ENCODE results near the gene MRPL49.

The MRPL49 gene

DNA sequence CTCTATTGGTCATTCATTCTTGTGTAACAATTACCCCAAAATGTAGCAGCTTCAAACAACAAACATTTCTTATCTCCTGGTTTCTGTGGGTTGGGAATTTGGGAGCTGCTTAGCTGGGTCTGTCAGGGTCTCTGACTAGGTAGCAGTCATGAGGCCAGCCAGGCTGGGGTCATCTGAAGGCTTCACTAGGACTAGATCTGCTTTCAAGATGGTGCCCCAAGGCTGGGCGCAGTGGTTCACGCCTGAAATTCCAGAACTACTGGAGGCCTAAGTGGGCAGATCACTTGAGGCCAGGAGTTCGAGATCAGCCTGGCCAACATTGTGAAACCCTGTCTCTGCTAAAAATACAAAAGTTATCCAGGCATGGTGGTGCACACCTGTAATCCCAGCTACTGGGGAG, 34.8 kb downstream of the MRPL49 start:
- no peaks in the 10 kb centered on the region for H3K9me3 ChIP-seq (ENCODE audit: control insufficient read depth, low read length)
- no peak overlapping the region for H3K27ac ChIP-seq (ENCODE audit: low read depth, low read length, severe bottlenecking)
- H3K4me1 ChIP-seq (ENCODE audit: control insufficient read depth, insufficient read depth, low read length, poor library complexity, severe bottlenecking): no peaks in the 10 kb centered on the region
- H3K36me3 ChIP-seq (ENCODE audit: control insufficient read depth, insufficient read depth, low read length): no peaks in the 10 kb centered on the region
- no peak overlapping the region for H3K4me3 ChIP-seq (ENCODE audit: extremely low read depth, insufficient read depth, low read length, poor library complexity, severe bottlenecking)
- 97 to 100% methylated on average over 2 to 3 of the region's 3 CpGs for WGBS, 2 experiments (ENCODE audit: insufficient coverage in 2 of 2)

DNA sequence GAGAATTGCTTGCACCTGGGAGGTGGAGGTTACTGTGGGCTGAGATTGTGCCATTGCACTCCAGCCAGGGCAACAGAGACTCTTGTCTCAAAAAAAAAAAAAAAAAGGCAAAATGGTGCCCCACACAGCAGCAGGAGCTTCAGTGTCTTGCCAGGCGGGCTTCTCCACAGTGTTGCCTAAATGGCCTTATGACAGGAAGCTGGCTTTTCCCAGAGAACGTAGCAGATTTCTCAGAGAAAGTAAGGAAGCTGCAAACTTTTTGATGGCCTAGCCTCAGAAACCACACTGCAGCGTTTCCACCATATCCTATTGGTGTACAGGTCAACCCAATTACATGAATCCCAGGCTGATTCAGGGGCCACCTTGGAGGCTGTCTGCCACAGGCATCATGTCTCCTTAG, 35.2 kb downstream of the MRPL49 start:
- WGBS, 2 experiments (ENCODE audit: insufficient coverage in 2 of 2): 79 to 86% methylated on average over 3 of the region's 3 CpGs
- H3K4me3 ChIP-seq (ENCODE audit: extremely low read depth, insufficient read depth, low read length, poor library complexity, severe bottlenecking): no peak overlapping the region
- no peaks in the 10 kb centered on the region for H3K4me1 ChIP-seq (ENCODE audit: control insufficient read depth, insufficient read depth, low read length, poor library complexity, severe bottlenecking)
- H3K9me3 ChIP-seq (ENCODE audit: control insufficient read depth, low read length): no peaks in the 10 kb centered on the region
- no peaks in the 10 kb centered on the region for H3K36me3 ChIP-seq (ENCODE audit: control insufficient read depth, insufficient read depth, low read length)
- H3K27ac ChIP-seq (ENCODE audit: low read depth, low read length, severe bottlenecking): no peak overlapping the region

DNA sequence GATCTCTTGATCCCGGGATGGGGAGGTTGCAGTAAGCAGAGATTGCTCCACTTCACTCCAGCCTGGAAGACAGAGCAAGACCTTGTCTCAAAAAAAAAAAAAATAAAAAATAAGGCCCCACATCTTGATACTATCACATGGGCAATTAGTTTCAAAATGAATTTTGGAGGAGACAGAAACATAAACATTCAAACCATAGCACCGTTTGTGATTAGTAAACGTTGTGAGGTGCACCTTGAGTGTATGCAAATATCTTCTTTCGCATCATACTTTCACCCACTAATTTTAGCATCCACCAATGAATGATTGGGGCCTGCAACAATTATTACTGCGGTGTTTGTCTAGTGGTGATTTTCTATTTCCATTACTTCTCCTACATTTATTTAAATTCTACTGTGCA, 36.9 kb downstream of the MRPL49 start:
- Histone ChIP-seq H3K36me3 (ENCODE audit: control insufficient read depth, insufficient read depth, low read length) (no peaks in the 10 kb centered on the region), H3K4me1 (ENCODE audit: control insufficient read depth, insufficient read depth, low read length, poor library complexity, severe bottlenecking) (no peaks in the 10 kb centered on the region), H3K9me3 (ENCODE audit: control insufficient read depth, low read length) (no peaks in the 10 kb centered on the region), H3K27ac (ENCODE audit: low read depth, low read length, severe bottlenecking) (no peak overlapping the region), H3K4me3 (ENCODE audit: extremely low read depth, insufficient read depth, low read length, poor library complexity, severe bottlenecking) (no peak overlapping the region)
- 100% methylated on average over 1 of the region's 5 CpGs; no CpG with 5 or more reads in 1 of the 2 experiments for WGBS, 2 experiments (ENCODE audit: insufficient coverage in 2 of 2)

DNA sequence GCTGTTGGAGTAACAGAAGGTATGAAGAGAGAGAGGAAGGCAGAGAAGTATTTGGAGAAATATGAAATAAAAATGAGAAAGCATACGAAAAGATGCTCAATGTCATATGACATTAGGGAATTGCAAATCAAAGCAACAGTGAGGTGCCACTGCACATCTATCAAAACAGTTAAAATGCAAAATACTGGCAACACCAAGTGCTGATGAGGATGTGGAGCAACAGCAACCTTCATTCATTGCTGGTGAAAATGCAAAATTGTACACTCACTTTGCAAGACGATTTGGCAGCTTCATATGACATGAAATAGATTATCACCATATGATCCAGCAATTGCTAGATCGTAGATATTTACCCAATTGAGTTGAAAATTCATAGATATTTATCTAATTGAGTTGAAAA, 38.5 kb downstream of the MRPL49 start:
- no peak overlapping the region for H3K27ac ChIP-seq (ENCODE audit: low read depth, low read length, severe bottlenecking)
- no peaks in the 10 kb centered on the region for H3K9me3 ChIP-seq (ENCODE audit: control insufficient read depth, low read length)
- no peaks in the 10 kb centered on the region for H3K4me1 ChIP-seq (ENCODE audit: control insufficient read depth, insufficient read depth, low read length, poor library complexity, severe bottlenecking)
- 82 to 90% methylated on average over 1 to 2 of the region's 3 CpGs for WGBS, 2 experiments (ENCODE audit: insufficient coverage in 2 of 2)
- no peaks in the 10 kb centered on the region for H3K36me3 ChIP-seq (ENCODE audit: control insufficient read depth, insufficient read depth, low read length)
- H3K4me3 ChIP-seq (ENCODE audit: extremely low read depth, insufficient read depth, low read length, poor library complexity, severe bottlenecking): no peak overlapping the region

DNA sequence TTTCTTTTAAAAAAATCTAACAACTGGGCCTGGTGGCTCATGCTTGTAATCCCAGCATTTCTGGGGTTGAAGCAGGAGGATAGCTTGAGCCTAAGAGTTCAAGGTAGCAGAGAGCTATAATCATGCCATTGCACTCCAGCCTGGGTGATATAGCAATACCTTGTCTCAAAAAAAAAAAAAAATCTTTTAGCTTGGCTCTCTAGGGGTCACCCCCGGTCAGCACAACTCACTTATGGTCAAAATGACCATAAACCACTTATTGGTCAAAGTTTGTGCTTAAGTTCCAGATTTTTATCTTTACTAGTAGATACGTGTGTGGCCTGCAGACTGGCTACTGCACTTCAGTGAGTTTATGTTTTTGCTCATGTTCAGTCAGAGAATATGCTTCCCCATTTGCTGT, 41.6 kb downstream of the MRPL49 start:
- no peak overlapping the region for H3K4me3 ChIP-seq (ENCODE audit: extremely low read depth, insufficient read depth, low read length, poor library complexity, severe bottlenecking)
- no peaks in the 10 kb centered on the region for H3K36me3 ChIP-seq (ENCODE audit: control insufficient read depth, insufficient read depth, low read length)
- no peaks in the 10 kb centered on the region for H3K4me1 ChIP-seq (ENCODE audit: control insufficient read depth, insufficient read depth, low read length, poor library complexity, severe bottlenecking)
- no peaks in the 10 kb centered on the region for H3K9me3 ChIP-seq (ENCODE audit: control insufficient read depth, low read length)
- 92% methylated on average over 2 of the region's 2 CpGs; no CpG with 5 or more reads in 1 of the 2 experiments for WGBS, 2 experiments (ENCODE audit: insufficient coverage in 2 of 2)
- H3K27ac ChIP-seq (ENCODE audit: low read depth, low read length, severe bottlenecking): no peak overlapping the region

DNA sequence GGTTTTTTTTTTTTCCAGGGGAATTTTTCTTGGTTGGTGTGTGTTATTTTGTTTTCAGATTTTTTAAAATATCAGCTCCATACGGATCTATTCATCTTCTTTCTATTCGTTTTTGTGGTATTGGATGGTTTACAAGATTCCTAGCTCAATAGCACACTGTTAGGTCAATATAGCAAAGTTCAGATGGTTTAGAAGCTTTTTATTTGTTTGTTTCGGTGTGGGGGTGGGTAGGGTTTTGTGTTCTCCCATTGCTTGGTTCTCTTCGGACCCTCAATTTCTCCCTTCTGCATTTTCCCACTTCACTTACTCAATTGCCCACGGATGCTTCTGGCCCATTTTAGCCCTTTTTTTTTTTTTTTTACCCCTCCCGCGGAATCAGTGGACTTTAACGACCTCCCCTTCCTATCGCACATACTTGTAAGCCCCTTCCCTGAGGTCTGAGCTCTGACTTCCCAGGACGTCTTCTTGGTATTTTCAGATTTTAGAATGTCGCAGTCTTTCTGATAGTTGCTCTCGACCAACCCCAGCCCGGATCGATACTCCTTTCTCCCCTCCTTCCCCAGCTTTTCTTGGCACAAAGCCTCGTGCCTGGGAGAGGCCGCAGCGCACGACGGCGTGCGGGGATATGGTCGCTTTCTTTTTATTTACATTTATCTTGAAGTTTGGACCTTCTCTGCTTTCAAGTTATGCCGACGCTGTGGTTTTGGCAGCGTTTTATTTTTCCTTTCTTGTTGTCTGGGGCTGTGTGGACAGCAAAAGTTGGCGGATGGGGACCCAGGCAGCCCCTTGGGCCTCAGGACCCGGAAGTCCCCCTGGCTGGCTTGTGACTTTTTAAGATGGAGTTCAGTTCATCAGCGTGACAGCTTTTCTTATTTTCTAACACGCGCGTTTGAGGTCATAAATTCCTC, 43.5 kb downstream of the MRPL49 start:
- H3K27ac ChIP-seq (ENCODE audit: low read depth, low read length, severe bottlenecking): no peak overlapping the region
- 89 to 98% methylated on average over 20 to 22 of the region's 31 CpGs for WGBS, 2 experiments (ENCODE audit: insufficient coverage in 2 of 2)
- H3K36me3 ChIP-seq (ENCODE audit: control insufficient read depth, insufficient read depth, low read length): no peaks in the 10 kb centered on the region
- no peaks in the 10 kb centered on the region for H3K9me3 ChIP-seq (ENCODE audit: control insufficient read depth, low read length)
- no peak overlapping the region for H3K4me3 ChIP-seq (ENCODE audit: extremely low read depth, insufficient read depth, low read length, poor library complexity, severe bottlenecking)
- peaks cover 9% of the 10 kb centered on the region for H3K4me1 ChIP-seq (ENCODE audit: control insufficient read depth, insufficient read depth, low read length, poor library complexity, severe bottlenecking)

DNA sequence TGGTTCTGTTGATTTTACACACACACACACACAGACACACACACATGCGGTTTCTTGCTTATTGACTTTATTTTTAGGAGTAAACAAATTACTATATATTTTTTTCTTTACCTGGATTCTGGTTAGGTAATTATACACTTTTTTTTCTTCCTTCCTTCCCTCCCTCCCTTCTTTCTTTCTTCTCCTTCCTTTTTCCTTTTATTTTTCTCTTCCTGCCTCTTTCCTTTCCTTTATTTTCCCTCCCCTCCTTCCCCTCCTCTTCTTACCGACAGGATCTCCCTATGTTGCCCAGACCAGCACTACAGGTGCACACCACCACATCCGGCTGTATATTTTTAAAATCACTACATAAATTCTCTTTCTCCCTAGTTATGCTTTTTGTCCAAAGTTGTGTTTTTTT, 44.8 kb downstream of the MRPL49 start:
- no peaks in the 10 kb centered on the region for H3K36me3 ChIP-seq (ENCODE audit: control insufficient read depth, insufficient read depth, low read length)
- WGBS, 2 experiments (ENCODE audit: insufficient coverage in 2 of 2): 100% methylated on average over 1 of the region's 3 CpGs
- H3K4me1 ChIP-seq (ENCODE audit: control insufficient read depth, insufficient read depth, low read length, poor library complexity, severe bottlenecking): peaks cover 9% of the 10 kb centered on the region
- H3K27ac ChIP-seq (ENCODE audit: low read depth, low read length, severe bottlenecking): no peak overlapping the region
- H3K9me3 ChIP-seq (ENCODE audit: control insufficient read depth, low read length): no peaks in the 10 kb centered on the region
- H3K4me3 ChIP-seq (ENCODE audit: extremely low read depth, insufficient read depth, low read length, poor library complexity, severe bottlenecking): no peak overlapping the region

DNA sequence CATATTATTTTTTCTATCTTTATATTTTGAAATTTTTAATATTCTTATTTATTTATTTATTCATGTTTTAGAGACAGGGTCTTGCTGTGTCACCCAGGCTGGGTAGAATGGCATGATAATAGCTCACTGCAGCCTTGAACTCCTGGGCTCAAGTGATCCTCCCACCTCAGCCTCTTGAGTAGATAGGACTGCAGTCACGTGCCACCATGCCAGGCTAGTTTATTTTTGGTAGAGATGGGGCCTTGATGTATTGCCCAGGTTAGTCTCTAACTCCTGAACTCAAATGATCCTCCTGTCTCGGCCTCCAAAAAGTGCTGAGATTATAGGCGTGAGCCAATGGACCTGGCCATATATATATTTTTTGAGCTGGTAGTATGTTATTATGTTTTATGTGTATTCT, 45.5 kb downstream of the MRPL49 start:
- 100% methylated on average over 1 of the region's 3 CpGs for WGBS, 2 experiments (ENCODE audit: insufficient coverage in 2 of 2)
- H3K9me3 ChIP-seq (ENCODE audit: control insufficient read depth, low read length): no peaks in the 10 kb centered on the region
- no peaks in the 10 kb centered on the region for H3K36me3 ChIP-seq (ENCODE audit: control insufficient read depth, insufficient read depth, low read length)
- no peak overlapping the region for H3K4me3 ChIP-seq (ENCODE audit: extremely low read depth, insufficient read depth, low read length, poor library complexity, severe bottlenecking)
- peaks cover 9% of the 10 kb centered on the region for H3K4me1 ChIP-seq (ENCODE audit: control insufficient read depth, insufficient read depth, low read length, poor library complexity, severe bottlenecking)
- H3K27ac ChIP-seq (ENCODE audit: low read depth, low read length, severe bottlenecking): no peak overlapping the region

DNA sequence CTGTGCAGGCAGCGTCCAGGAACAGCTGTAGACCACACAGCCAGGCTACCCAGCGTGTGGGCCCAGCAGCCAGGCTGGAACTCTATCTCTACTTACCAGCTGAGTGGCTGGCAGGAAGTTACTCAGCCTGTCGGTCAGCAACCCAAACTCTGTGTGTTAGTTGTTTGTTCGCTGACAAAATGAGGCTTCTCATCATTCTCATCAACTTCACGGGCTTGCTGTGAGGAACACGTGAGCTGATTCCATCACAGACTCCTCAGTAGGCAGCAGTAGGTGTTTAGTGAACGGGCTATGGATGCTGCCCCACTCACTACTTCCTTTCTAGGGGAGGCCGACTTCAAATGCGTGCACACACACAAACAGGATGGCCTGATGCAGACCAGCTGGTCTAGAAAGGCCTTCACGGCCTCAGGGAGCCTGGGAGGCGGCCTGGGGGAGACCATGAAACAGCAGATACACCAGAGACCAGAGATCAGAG, 47.1 kb downstream of the MRPL49 start:
- 68 to 87% methylated on average over 4 to 8 of the region's 11 CpGs for WGBS, 2 experiments (ENCODE audit: insufficient coverage in 2 of 2)
- Histone ChIP-seq H3K4me1 (ENCODE audit: control insufficient read depth, insufficient read depth, low read length, poor library complexity, severe bottlenecking) (peaks cover 9% of the 10 kb centered on the region), H3K27ac (ENCODE audit: low read depth, low read length, severe bottlenecking) (peak overlapping the region; percentile 83), H3K4me3 (ENCODE audit: extremely low read depth, insufficient read depth, low read length, poor library complexity, severe bottlenecking) (no peak overlapping the region), H3K9me3 (ENCODE audit: control insufficient read depth, low read length) (no peaks in the 10 kb centered on the region), H3K36me3 (ENCODE audit: control insufficient read depth, insufficient read depth, low read length) (no peaks in the 10 kb centered on the region)

DNA sequence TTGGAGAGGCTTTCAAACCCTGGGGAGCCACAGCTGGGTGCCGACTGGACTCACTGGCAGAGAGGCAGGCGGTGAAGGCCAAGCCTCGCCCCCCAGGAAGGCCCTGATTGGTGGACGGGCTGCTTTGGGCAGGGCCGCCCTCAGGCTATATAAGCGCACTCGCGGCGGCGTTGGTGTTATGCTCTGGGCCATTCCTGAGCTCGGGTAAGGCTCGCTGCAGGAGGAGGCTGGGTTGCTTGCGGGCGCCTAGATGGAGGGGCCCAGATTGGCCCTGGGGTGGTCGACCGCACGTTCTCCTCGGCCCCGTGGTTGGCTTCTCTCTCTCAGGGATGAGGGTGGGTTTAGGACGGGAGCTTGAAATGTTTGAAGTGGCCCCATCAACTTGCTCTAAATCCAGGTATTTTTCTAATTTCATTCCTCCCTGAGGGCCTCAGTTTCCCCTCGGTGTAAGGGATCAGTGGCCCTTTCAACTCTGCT, 48.0 kb downstream of the MRPL49 start, which contains the start of gene SPDYC:
Gene SPDYC (plus strand): TSS at position 176 of the 477 bp plus-strand sequence. CDS start 1,125 bp downstream, outside the sequence.
- no peak within 1 kb of the TSS for H3K4me3 ChIP-seq (ENCODE audit: extremely low read depth, insufficient read depth, low read length, poor library complexity, severe bottlenecking)
- H3K27ac ChIP-seq (ENCODE audit: low read depth, low read length, severe bottlenecking): peak within 1 kb of the TSS; percentile 83
- 73 to 81% methylated on average over 11 to 20 of the region's 21 CpGs for WGBS, 2 experiments (ENCODE audit: insufficient coverage in 2 of 2)
- H3K4me1 ChIP-seq (ENCODE audit: control insufficient read depth, insufficient read depth, low read length, poor library complexity, severe bottlenecking): peaks cover 14% of the 10 kb centered on the region
- H3K36me3 ChIP-seq (ENCODE audit: control insufficient read depth, insufficient read depth, low read length): no peaks in the 10 kb centered on the region
- no peaks in the 10 kb centered on the region for H3K9me3 ChIP-seq (ENCODE audit: control insufficient read depth, low read length)

DNA sequence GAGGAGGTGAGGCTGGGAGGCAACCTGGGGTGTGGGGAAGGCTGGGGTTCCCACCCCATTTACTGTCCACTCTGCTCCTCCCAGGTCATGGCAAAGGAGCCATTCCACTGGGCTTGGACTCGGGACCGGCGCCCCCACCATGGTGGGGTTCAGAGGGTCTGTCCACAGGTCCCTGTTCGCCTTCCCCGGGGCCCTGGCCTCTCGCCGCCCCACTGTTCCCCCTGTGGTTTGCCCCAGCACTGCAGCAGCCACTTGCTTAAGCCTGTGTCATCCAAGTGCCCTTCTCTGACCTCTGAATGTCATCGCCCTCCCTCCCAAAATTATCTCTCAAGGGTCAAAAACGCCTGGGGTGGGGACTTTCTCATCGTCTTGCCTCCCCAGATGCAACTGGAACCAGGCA, 50.5 kb downstream of the MRPL49 start:
- WGBS, 2 experiments (ENCODE audit: insufficient coverage in 2 of 2): 97% methylated on average over 7 to 8 of the region's 10 CpGs
- H3K4me3 ChIP-seq (ENCODE audit: extremely low read depth, insufficient read depth, low read length, poor library complexity, severe bottlenecking): no peak overlapping the region
- peaks cover 14% of the 10 kb centered on the region for H3K4me1 ChIP-seq (ENCODE audit: control insufficient read depth, insufficient read depth, low read length, poor library complexity, severe bottlenecking)
- H3K9me3 ChIP-seq (ENCODE audit: control insufficient read depth, low read length): no peaks in the 10 kb centered on the region
- no peak overlapping the region for H3K27ac ChIP-seq (ENCODE audit: low read depth, low read length, severe bottlenecking)
- H3K36me3 ChIP-seq (ENCODE audit: control insufficient read depth, insufficient read depth, low read length): no peaks in the 10 kb centered on the region

All from mesodermal cell (in vitro differentiated cells).